Measurements from ENCODE around the gene BMPR1A.
"Not testable (repeated sequence)": the region's sequence is repeated elsewhere in the genome, so short reads cannot be mapped to it uniquely, and the experiment has no call there.

BMPR1A gene

GRCh38 chr10:86937502-86938154, 181.2 kb downstream of the BMPR1A start:
- in situ Hi-C loops (cut with MboI; ENCODE audit: low sequenced_read_pairs, unreplicated experiment): no loop called here
- DNase-seq (ENCODE audit: low spot score): no peak
- no peak for TF ChIP-seq CTCF (IDR thresholded peaks at IDR 0.05; ENCODE audit: borderline replicate concordance, control extremely low read depth, extremely low read depth, insufficient read depth, missing control alignments)

GRCh38 chr10:86938260-86938659, 181.8 kb downstream of the BMPR1A start:
- in situ Hi-C loops (cut with MboI; ENCODE audit: low sequenced_read_pairs, unreplicated experiment): no loop called here
- no peak for DNase-seq (ENCODE audit: low spot score)
- TF ChIP-seq CTCF (IDR thresholded peaks at IDR 0.05; ENCODE audit: borderline replicate concordance, control extremely low read depth, extremely low read depth, insufficient read depth, missing control alignments): no peak

- in situ Hi-C loops (cut with MboI; ENCODE audit: low sequenced_read_pairs, unreplicated experiment); DNase-seq (ENCODE audit: low spot score): not testable (repeated sequence)
These were observed 183.7 kb downstream of the BMPR1A start for GRCh38 chr10:86940076-86940475.

GRCh38 chr10:86940677-86941076, 184.3 kb downstream of the BMPR1A start:
- DNase-seq (ENCODE audit: low spot score): no peak
- no peak for TF ChIP-seq CTCF (IDR thresholded peaks at IDR 0.05; ENCODE audit: borderline replicate concordance, control extremely low read depth, extremely low read depth, insufficient read depth, missing control alignments)
- in situ Hi-C loops (cut with MboI; ENCODE audit: low sequenced_read_pairs, unreplicated experiment): no loop called here

GRCh38 chr10:86941426-86941825, 185.0 kb downstream of the BMPR1A start:
- DNase-seq (ENCODE audit: low spot score): no peak
- in situ Hi-C loops (cut with MboI; ENCODE audit: low sequenced_read_pairs, unreplicated experiment): no loop called here
- TF ChIP-seq CTCF (IDR thresholded peaks at IDR 0.05; ENCODE audit: borderline replicate concordance, control extremely low read depth, extremely low read depth, insufficient read depth, missing control alignments): no peak

GRCh38 chr10:86941991-86942421, 185.6 kb downstream of the BMPR1A start:
- DNase-seq (ENCODE audit: low spot score): no peak
- TF ChIP-seq CTCF (IDR thresholded peaks at IDR 0.05; ENCODE audit: borderline replicate concordance, control extremely low read depth, extremely low read depth, insufficient read depth, missing control alignments): no peak
- in situ Hi-C loops (cut with MboI; ENCODE audit: low sequenced_read_pairs, unreplicated experiment): no loop called here

- TF ChIP-seq CTCF (IDR thresholded peaks at IDR 0.05; ENCODE audit: borderline replicate concordance, control extremely low read depth, extremely low read depth, insufficient read depth, missing control alignments): no peak
- no peak for DNase-seq (ENCODE audit: low spot score)
- in situ Hi-C loops (cut with MboI; ENCODE audit: low sequenced_read_pairs, unreplicated experiment): no loop called here
These were observed 186.3 kb downstream of the BMPR1A start for GRCh38 chr10:86942441-86943315.

Data from GM13976 (cell line).